Measurements from ENCODE around the gene ENAM.
"Not testable (repeated sequence)": the region's sequence is repeated elsewhere in the genome, so short reads cannot be mapped to it uniquely, and the experiment has no call there.

Gene ENAM

GRCh38 chr4:70624226-70624793, 4.2 kb upstream of the ENAM start:
- Histone ChIP-seq H3K4me1 (ENCODE audit: control insufficient read depth in 5 of 5, insufficient read depth in 5 of 5, low read length in 5 of 5) (peaks cover 0 to under 1% (median 0%) of the 10 kb centered on the region in 5 donors), H3K4me3 (ENCODE audit: low read depth in 1 of 5, low read length in 5 of 5) (no peak overlapping the region), H3K9ac (ENCODE audit: low read length in 5 of 5) (no peak overlapping the region), H3K9me3 (ENCODE audit: control insufficient read depth in 5 of 5, low read length in 5 of 5) (no peaks in the 10 kb centered on the region), H3K36me3 (ENCODE audit: control insufficient read depth in 5 of 5, insufficient read depth in 5 of 5, low read length in 5 of 5) (no peaks in the 10 kb centered on the region), H3K27ac (ENCODE audit: low read depth, low read length) (no peak overlapping the region), H3K27me3 (ENCODE audit: control insufficient read depth in 5 of 5, insufficient read depth in 4 of 5, low read length in 5 of 5) (no peaks in the 10 kb centered on the region)

GRCh38 chr4:70627620-70628019, 924 bp upstream of the ENAM start:
- H3K4me1 ChIP-seq (ENCODE audit: control insufficient read depth in 5 of 5, insufficient read depth in 5 of 5, low read length in 5 of 5), result no peaks in the 10 kb centered on the region
- H3K4me3 ChIP-seq (ENCODE audit: low read depth in 1 of 5, low read length in 5 of 5), result no peak overlapping the region
- no peak overlapping the region for H3K27ac ChIP-seq (ENCODE audit: low read depth, low read length)
- no peaks in the 10 kb centered on the region for H3K27me3 ChIP-seq (ENCODE audit: control insufficient read depth in 5 of 5, insufficient read depth in 4 of 5, low read length in 5 of 5)
- H3K9ac ChIP-seq (ENCODE audit: low read length in 5 of 5), result no peak overlapping the region
- no peaks in the 10 kb centered on the region for H3K9me3 ChIP-seq (ENCODE audit: control insufficient read depth in 5 of 5, low read length in 5 of 5)
- no peaks in the 10 kb centered on the region for H3K36me3 ChIP-seq (ENCODE audit: control insufficient read depth in 5 of 5, insufficient read depth in 5 of 5, low read length in 5 of 5)

- Histone ChIP-seq H3K36me3 (ENCODE audit: control insufficient read depth in 5 of 5, insufficient read depth in 5 of 5, low read length in 5 of 5) (no peaks in the 10 kb centered on the region), H3K9me3 (ENCODE audit: control insufficient read depth in 5 of 5, low read length in 5 of 5) (no peaks in the 10 kb centered on the region), H3K9ac (ENCODE audit: low read length in 5 of 5) (no peak overlapping the region), H3K4me1 (ENCODE audit: control insufficient read depth in 5 of 5, insufficient read depth in 5 of 5, low read length in 5 of 5) (no peaks in the 10 kb centered on the region), H3K27me3 (ENCODE audit: control insufficient read depth in 5 of 5, insufficient read depth in 4 of 5, low read length in 5 of 5) (no peaks in the 10 kb centered on the region), H3K4me3 (ENCODE audit: low read depth in 1 of 5, low read length in 5 of 5) (no peak overlapping the region), H3K27ac (ENCODE audit: low read depth, low read length) (no peak overlapping the region)
Measured at GRCh38 chr4:70629469-70630090, 1.0 kb downstream of the ENAM start.

- Histone ChIP-seq H3K9ac (ENCODE audit: low read length in 5 of 5) (no peak overlapping the region), H3K4me1 (ENCODE audit: control insufficient read depth in 5 of 5, insufficient read depth in 5 of 5, low read length in 5 of 5) (no peaks in the 10 kb centered on the region), H3K27ac (ENCODE audit: low read depth, low read length) (no peak overlapping the region), H3K36me3 (ENCODE audit: control insufficient read depth in 5 of 5, insufficient read depth in 5 of 5, low read length in 5 of 5) (no peaks in the 10 kb centered on the region), H3K4me3 (ENCODE audit: low read depth in 1 of 5, low read length in 5 of 5) (no peak overlapping the region), H3K9me3 (ENCODE audit: control insufficient read depth in 5 of 5, low read length in 5 of 5) (no peaks in the 10 kb centered on the region), H3K27me3 (ENCODE audit: control insufficient read depth in 5 of 5, insufficient read depth in 4 of 5, low read length in 5 of 5) (no peaks in the 10 kb centered on the region)
Measured at GRCh38 chr4:70630162-70630561, 1.6 kb downstream of the ENAM start.

GRCh38 chr4:70632028-70632427, 3.5 kb downstream of the ENAM start:
- no peaks in the 10 kb centered on the region for H3K36me3 ChIP-seq (ENCODE audit: control insufficient read depth in 5 of 5, insufficient read depth in 5 of 5, low read length in 5 of 5)
- H3K9me3 ChIP-seq (ENCODE audit: control insufficient read depth in 5 of 5, low read length in 5 of 5), result no peaks in the 10 kb centered on the region
- no peak overlapping the region for H3K4me3 ChIP-seq (ENCODE audit: low read depth in 1 of 5, low read length in 5 of 5)
- no peaks in the 10 kb centered on the region for H3K27me3 ChIP-seq (ENCODE audit: control insufficient read depth in 5 of 5, insufficient read depth in 4 of 5, low read length in 5 of 5)
- H3K4me1 ChIP-seq (ENCODE audit: control insufficient read depth in 5 of 5, insufficient read depth in 5 of 5, low read length in 5 of 5), result no peaks in the 10 kb centered on the region
- no peak overlapping the region for H3K27ac ChIP-seq (ENCODE audit: low read depth, low read length)
- H3K9ac ChIP-seq (ENCODE audit: low read length in 5 of 5), result no peak overlapping the region

DNA sequence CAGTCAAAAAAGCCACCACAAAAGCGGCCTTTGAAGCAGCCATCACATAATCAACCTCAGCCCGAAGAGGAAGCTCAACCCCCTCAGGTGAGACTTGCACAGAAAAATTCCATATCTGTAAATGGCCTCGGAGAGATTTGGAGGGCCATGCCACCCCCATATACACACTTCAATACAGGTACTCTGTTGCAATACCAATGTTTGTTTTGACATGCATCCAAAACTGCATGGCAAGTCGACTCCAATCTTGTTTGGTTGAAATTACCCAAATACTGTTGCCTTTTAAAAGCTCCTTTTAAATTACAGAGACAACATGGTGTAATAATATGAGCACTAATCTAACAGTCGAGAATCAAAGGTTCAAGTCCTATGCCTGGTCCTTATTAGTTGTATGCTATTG, 5.9 kb downstream of the ENAM start:
- Histone ChIP-seq H3K9ac (ENCODE audit: low read length in 5 of 5) (no peak overlapping the region), H3K4me1 (ENCODE audit: control insufficient read depth in 5 of 5, insufficient read depth in 5 of 5, low read length in 5 of 5) (no peaks in the 10 kb centered on the region), H3K27me3 (ENCODE audit: control insufficient read depth in 5 of 5, insufficient read depth in 4 of 5, low read length in 5 of 5) (no peaks in the 10 kb centered on the region), H3K9me3 (ENCODE audit: control insufficient read depth in 5 of 5, low read length in 5 of 5) (no peaks in the 10 kb centered on the region), H3K4me3 (ENCODE audit: low read depth in 1 of 5, low read length in 5 of 5) (no peak overlapping the region), H3K36me3 (ENCODE audit: control insufficient read depth in 5 of 5, insufficient read depth in 5 of 5, low read length in 5 of 5) (no peaks in the 10 kb centered on the region), H3K27ac (ENCODE audit: low read depth, low read length) (no peak overlapping the region)

GRCh38 chr4:70637239-70637913, 8.8 kb downstream of the ENAM start:
- Histone ChIP-seq H3K9ac (ENCODE audit: low read length in 5 of 5) (no peak overlapping the region), H3K9me3 (ENCODE audit: control insufficient read depth in 5 of 5, low read length in 5 of 5) (no peaks in the 10 kb centered on the region), H3K36me3 (ENCODE audit: control insufficient read depth in 5 of 5, insufficient read depth in 5 of 5, low read length in 5 of 5) (no peaks in the 10 kb centered on the region), H3K27me3 (ENCODE audit: control insufficient read depth in 5 of 5, insufficient read depth in 4 of 5, low read length in 5 of 5) (no peaks in the 10 kb centered on the region), H3K4me3 (ENCODE audit: low read depth in 1 of 5, low read length in 5 of 5) (no peak overlapping the region), H3K27ac (ENCODE audit: low read depth, low read length) (no peak overlapping the region), H3K4me1 (ENCODE audit: control insufficient read depth in 5 of 5, insufficient read depth in 5 of 5, low read length in 5 of 5) (peaks cover 0 to 2% (median 0%) of the 10 kb centered on the region in 5 donors)

DNA sequence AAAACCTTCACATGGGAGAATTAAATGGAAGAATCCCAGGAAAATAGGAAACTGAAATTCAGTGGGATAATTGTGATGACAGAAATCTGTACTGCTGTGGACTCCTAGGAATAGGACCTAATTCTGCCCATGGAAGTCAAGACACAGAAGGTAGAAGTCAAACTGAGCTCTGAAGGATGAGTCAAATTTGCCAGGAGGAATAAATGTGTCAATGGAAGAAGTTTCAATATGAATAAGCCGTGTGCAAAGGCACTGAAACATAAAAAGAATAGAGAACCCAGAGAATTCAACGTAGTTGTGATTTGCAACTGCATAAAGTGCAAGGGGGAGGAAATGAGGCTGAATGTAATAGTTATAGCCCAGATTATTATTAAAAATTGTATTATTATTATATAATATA, 11.6 kb downstream of the ENAM start:
- no peaks in the 10 kb centered on the region for H3K9me3 ChIP-seq (ENCODE audit: control insufficient read depth in 5 of 5, low read length in 5 of 5)
- no peaks in the 10 kb centered on the region for H3K36me3 ChIP-seq (ENCODE audit: control insufficient read depth in 5 of 5, insufficient read depth in 5 of 5, low read length in 5 of 5)
- no peaks in the 10 kb centered on the region for H3K27me3 ChIP-seq (ENCODE audit: control insufficient read depth in 5 of 5, insufficient read depth in 4 of 5, low read length in 5 of 5)
- H3K27ac ChIP-seq (ENCODE audit: low read depth, low read length), result no peak overlapping the region
- H3K4me1 ChIP-seq (ENCODE audit: control insufficient read depth in 5 of 5, insufficient read depth in 5 of 5, low read length in 5 of 5), result peaks cover 0 to 2% (median 0%) of the 10 kb centered on the region in 5 donors
- H3K9ac ChIP-seq (ENCODE audit: low read length in 5 of 5), result no peak overlapping the region
- H3K4me3 ChIP-seq (ENCODE audit: low read depth in 1 of 5, low read length in 5 of 5), result no peak overlapping the region

DNA sequence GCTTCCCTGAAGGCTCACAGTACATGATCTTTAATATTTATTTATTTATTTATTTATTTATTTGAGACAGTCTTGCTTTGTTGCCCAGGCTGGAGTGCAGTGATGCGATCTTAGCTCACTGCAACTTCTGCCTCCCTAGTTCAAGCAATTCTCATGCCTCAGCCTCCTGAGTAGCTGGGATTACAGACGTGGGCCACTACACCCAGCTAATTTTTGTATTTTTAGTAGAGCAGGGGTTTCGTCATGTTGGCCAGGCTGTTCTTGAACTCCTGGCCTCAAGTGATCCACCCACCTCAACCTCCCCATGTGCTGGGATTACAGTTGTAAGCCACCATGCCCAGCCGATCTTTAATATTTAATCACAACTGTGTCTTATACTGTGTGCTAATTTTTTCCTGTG, 22.2 kb downstream of the ENAM start:
- H3K27ac ChIP-seq (ENCODE audit: low read depth, low read length); H3K9ac ChIP-seq (ENCODE audit: low read length in 5 of 5); H3K4me1 ChIP-seq (ENCODE audit: control insufficient read depth in 5 of 5, insufficient read depth in 5 of 5, low read length in 5 of 5); H3K4me3 ChIP-seq (ENCODE audit: low read depth in 1 of 5, low read length in 5 of 5); H3K36me3 ChIP-seq (ENCODE audit: control insufficient read depth in 5 of 5, insufficient read depth in 5 of 5, low read length in 5 of 5); H3K9me3 ChIP-seq (ENCODE audit: control insufficient read depth in 5 of 5, low read length in 5 of 5); H3K27me3 ChIP-seq (ENCODE audit: control insufficient read depth in 5 of 5, insufficient read depth in 4 of 5, low read length in 5 of 5): not testable (repeated sequence)

DNA sequence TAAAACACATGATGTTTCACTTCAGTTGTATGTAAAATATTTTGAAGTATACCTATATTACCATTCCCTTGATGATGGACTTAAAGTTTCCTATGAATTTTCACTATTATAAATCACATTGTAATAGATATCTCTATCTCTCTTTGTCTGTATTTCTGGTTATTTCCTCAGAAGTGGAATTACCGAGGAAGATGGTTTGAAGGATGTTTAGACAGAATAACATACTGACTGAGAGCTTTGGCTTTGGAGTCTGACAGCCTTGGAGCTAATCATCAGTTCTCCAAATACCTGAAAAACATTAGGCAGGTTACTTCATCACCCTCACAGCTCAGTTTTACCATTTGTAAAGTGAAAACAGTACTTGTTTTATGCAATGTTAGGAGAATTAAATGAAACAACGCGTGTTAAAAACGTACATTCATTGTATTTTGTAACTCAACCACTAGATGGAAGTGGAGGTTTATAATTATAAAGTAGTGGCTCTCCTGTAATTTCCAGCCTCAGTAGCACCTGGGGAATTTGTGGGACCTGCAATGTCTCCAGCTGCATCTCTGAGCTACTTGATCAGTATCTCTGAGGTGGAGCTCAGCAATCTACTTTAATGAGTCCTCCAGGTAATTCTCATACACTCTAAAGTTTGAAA, 23.4 kb downstream of the ENAM start:
- no peak overlapping the region for H3K27ac ChIP-seq (ENCODE audit: low read depth, low read length)
- no peaks in the 10 kb centered on the region for H3K4me1 ChIP-seq (ENCODE audit: control insufficient read depth in 5 of 5, insufficient read depth in 5 of 5, low read length in 5 of 5)
- H3K9ac ChIP-seq (ENCODE audit: low read length in 5 of 5), result no peak overlapping the region
- no peaks in the 10 kb centered on the region for H3K36me3 ChIP-seq (ENCODE audit: control insufficient read depth in 5 of 5, insufficient read depth in 5 of 5, low read length in 5 of 5)
- H3K4me3 ChIP-seq (ENCODE audit: low read depth in 1 of 5, low read length in 5 of 5), result no peak overlapping the region
- H3K9me3 ChIP-seq (ENCODE audit: control insufficient read depth in 5 of 5, low read length in 5 of 5), result no peaks in the 10 kb centered on the region
- H3K27me3 ChIP-seq (ENCODE audit: control insufficient read depth in 5 of 5, insufficient read depth in 4 of 5, low read length in 5 of 5), result peaks cover 0 to 4% (median 0%) of the 10 kb centered on the region in 5 donors

All from subcutaneous abdominal adipose tissue (tissue), 5 donors.